GM04504 (cell line): ENCODE measurements around the gene EPB41L2.

Experiments used
- DNase-seq: peaks from one replicate; pipeline ENCODE4 v3.0.0-alpha.2; 2012; ENCODE audit warnings: low read depth

The EPB41L2 gene

DNA sequence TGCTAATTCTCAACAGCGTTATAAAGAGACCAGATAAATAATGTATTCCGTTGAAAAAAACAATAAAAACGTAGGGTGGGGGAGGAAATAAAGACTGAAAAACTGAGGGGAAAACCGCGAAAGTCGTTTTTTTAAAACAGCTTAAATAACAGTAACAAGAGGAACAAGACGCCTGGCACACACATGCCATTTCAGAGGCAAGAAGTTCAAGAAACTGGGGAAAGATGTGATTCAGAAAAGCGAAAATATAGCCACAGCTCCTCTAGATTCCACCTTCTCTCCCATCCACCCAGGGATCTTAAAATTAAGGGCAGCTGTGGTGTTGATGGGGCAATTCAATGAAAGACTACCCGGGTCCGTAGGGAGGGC, 1.3 kb downstream of the EPB41L2 start:
- no peak for DNase-seq

- DNase-seq, result no peak
Observed at GRCh38 chr6:131061041-131061750, 1.8 kb downstream of the EPB41L2 start.

DNA sequence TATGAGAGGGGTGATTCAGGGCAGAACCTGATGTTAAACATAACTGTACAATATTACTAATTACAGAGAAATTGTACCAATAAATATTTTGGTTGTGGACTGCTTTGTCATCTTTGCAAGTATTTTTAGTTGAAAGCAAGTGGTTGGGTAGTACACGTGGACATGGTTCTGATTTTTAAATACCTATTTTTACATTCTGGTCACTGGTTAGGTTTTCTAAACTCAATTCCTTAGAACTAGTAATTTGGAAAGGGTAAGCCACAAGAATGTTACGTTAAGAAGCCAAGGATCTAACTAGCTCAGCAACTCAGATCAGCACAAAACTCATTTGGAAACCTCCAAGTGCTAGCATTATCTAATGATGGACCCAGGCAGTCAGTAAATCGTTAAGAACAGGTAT, 2.7 kb downstream of the EPB41L2 start:
- DNase-seq, result no peak

DNA sequence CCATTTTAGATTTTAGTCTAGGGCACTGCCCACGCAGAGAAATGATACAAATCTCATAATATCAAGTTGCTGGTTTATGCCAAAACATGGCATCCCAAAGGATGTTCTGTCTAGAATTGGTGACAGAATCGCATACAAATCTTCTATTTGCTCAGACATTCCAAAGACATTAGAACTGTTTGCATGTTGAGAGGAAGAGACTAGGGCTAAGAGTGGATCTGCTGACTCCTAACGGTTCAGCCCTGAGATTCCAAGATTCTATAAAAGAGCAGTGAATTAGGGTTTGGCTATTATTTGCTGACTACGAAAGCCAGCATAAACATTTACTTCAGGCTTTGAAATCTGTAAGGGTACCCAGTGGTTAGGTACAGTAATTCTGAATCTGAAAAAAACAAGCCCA, 3.6 kb downstream of the EPB41L2 start:
- peak; percentile 40 for DNase-seq

DNA sequence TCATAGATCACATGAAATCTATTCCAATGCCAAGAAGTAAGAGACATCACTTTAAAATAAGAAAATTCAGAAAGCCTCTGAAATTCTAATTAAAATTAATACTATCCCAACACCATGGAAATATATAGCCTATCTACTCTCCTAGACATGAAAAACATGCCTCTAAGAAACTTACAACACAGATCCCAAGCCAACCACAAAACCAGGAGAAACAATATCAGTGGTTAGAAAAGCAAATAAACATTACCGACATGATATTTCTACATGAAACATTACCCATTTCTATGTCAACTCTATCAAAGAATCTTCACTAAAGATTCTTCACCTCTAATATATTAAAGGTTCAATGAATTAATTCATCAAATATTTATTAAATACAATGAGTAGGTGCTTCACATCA, 4.8 kb downstream of the EPB41L2 start:
- DNase-seq, result no peak

- no peak for DNase-seq
Observed at GRCh38 chr6:131054392-131055250, 8.4 kb downstream of the EPB41L2 start.

GRCh38 chr6:131053546-131054240, 9.4 kb downstream of the EPB41L2 start:
- no peak for DNase-seq

GRCh38 chr6:131052181-131052580, 10.9 kb downstream of the EPB41L2 start:
- DNase-seq, result no peak

- DNase-seq, result no peak
Observed at GRCh38 chr6:131051341-131051740, 11.7 kb downstream of the EPB41L2 start.

DNA sequence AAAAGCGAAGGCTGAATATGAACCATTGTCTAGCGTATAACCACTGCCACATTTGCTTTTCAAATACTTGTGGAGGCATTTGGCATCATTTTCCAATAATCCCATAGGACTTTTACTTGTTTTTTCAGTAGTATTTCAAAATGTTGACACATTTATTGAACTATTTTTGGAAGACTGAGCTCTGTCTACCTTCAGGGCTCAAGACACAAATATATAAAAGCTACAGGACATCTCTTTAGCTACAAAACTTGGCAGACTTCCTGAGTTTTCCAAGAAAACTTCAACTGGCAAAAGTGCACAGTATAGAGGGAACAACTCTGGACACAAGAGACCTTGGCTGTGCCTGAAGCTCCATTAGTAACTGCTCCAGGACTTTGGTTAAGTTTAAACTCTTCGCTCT, 13.4 kb downstream of the EPB41L2 start:
- DNase-seq, result no peak

DNA sequence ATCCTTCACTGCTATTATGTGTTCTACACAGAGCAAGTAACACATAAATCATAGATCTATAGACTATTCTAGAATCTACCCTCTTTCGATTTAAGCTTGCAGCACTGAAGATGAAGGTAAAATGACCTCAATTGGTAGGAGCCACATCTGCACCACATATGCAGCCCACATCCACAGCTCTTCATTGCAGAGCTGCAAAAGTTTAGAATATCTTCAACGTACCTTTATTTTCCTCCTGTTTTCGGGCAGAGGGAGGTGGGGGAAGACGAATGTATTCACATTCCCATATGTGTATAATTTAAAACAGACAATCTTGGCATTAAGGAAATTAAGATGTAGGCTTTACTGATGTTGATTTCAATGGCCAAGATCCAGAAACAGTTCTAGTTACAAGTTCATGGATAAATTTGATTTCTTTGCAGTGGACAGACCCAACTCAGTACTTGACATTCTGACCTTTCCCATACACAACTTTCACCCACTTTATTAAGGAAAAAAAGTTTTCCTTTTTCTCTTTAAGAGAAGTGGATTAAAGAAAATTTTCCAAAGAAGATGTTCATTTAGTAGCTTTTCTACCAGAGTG, 14.0 kb downstream of the EPB41L2 start:
- no peak for DNase-seq

- DNase-seq, result no peak
Observed at GRCh38 chr6:131048459-131048858, 14.6 kb downstream of the EPB41L2 start.

GRCh38 chr6:131045139-131045538, 17.9 kb downstream of the EPB41L2 start:
- DNase-seq, result no peak

DNA sequence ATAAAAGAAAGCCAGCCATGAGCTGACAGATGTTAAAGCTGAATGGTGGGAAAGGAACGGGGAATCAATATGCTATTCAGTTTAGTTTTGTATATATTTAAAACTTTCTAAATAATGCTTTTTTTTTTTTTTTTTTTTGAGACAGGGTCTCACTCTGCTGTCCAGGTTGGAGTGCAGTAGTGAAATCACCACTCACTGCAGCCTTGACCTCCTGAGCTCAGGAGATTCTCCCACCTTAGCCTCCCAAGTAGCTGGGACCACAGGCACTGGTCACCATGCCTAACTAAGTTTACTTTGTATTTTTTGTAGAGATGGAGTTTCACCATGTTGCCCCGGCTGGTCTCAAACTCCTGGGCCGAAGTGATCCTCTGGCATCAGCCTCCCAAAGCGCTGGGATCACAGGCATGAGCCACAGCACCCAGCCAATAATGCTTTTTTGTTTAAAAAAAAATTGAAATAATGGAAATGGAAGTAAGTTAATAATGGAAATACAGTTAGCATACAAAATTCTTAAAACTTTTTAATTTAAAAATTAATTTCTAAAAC, 19.1 kb downstream of the EPB41L2 start:
- no peak for DNase-seq

DNA sequence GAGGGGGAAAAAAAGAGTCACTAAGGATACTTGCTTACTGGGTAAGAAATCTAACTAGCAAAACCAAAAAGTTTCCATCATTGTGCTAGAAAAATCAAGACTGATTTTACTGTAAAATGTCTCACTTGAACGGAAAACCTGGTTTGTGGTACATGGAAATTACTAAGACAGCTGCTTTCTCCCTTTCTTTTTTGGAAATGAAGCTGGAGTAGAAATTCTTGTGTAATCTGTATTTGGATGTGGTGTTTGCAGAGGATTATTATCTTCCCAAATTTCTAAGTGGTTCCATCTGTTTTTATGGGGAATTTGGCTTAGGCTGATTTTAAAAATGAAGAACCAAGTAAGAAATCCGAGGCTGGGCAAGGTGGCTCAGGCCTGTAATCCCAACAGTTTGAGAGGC, 20.4 kb downstream of the EPB41L2 start:
- no peak for DNase-seq

DNA sequence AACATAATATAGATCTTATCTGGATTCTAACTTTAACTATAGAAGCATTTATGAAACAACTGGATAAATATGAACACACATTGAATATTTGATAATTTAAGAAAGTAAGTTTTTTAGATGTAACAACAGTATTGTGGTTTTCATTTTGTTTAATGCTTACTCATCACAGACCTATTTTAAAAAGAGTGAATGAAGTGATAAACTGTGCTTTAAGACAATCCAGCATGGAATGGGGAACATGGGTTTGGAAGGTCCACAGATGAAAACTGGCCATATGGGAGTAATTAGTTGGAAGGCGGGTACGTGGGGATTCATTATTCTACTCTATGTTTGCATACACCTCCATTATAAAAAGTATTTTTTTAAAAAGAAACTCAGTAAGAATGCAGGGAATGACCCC, 21.2 kb downstream of the EPB41L2 start:
- no peak for DNase-seq

DNA sequence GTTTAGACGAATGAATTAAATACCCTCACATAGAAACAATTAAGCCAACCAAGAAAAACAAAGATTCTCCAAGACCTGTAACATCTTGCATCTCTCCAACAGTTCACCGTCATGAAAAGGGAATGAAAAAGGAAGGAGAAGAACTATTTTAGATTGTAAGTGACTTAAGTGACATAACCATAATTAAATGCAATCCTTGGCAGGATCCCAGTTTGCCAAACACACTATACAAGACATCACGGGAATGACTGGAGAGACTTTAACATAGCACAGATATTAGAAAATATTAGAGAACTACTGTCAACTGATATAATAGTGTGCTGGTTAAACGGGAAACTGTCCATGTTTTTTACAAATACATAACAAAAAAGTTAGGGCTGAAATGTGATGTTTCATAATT, 22.2 kb downstream of the EPB41L2 start:
- no peak for DNase-seq

DNA sequence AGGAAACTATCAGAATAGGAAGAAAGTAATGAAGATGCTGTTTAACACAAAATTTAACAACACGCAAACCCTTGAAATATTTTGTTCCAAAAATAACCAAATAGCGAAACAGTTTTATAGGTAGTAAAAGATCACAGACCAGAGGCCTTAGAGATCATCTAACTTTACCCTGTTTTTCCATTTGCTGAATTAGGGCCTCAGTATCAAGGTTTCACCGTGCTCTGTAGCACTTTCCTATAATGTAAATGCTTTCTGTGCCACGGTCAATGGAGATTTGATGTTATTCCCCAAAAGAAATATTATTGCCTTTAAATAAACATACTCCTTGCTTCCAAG, 23.7 kb downstream of the EPB41L2 start:
- DNase-seq, result no peak

- DNase-seq, result no peak
Observed at GRCh38 chr6:131038597-131039344, 24.3 kb downstream of the EPB41L2 start.

DNA sequence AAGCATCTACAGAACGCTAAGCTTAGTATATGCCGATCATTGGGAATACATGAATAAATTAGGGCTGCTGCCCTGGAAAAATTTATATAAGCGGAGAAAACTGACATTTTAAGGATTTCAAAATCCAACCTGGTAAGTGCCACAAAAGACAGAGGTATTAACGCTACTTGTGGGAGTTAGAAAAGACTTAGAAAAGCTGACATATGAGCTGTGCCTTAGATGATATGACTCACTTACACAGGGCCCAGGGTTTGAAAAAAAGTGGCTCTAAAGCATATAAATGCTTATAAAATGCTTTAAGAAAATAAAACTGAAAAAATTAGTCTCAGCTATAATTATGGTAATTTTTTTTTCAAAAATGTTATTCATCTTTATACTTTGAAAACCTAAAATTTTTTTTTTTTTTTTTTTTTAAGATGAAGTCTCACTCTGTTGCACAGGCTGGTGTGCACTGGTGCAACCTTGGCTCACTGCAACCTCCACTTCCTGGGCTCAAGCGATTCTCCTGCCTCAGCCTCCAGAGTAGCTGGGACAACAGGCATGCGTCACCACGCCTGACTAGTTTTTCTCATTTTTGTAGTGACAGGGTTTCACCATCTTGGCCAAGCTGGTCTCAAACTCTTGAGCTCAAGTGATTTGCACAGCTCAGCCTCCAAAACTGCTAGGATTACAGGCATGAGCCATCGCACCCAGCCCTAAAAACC, 25.7 kb downstream of the EPB41L2 start:
- DNase-seq, result no peak

GRCh38 chr6:131036601-131037000, 26.4 kb downstream of the EPB41L2 start:
- DNase-seq, result no peak
